ENCODE results near the gene NFKB2. TPM values are rescaled to one million over a fixed set of nuclear protein-coding genes. Genes with fewer than 3 reads are reported as not detected.

Gene NFKB2
- total and polyA plus RNA-seq, 2 donors (not counting 1 experiment from before 2014, with no cell fraction given): 255 to 398 TPM

- no peak for DNase-seq
- Histone ChIP-seq H4K20me1 (ENCODE audit: control insufficient read depth, insufficient read depth, low read length, poor library complexity, severe bottlenecking) (peaks cover 48% of the 10 kb centered on the region), H3K4me1 (ENCODE audit: control insufficient read depth in 2 of 2, insufficient read depth in 2 of 2, low read length in 2 of 2) (peaks cover 40 to 48% of the 10 kb centered on the region in 2 donors), H3K9ac (ENCODE audit: low read length) (peak overlapping the region; percentile 96), H3K27me3 (replicated peaks in 1 of 4; ENCODE audit: control extremely low read depth in 1 of 4, control insufficient read depth in 3 of 4, insufficient read depth in 4 of 4, low read length in 3 of 4) (no peaks in the 10 kb centered on the region), H2AFZ (ENCODE audit: insufficient read depth, low read depth, low read length, poor library complexity, severe bottlenecking) (no peak overlapping the region), H3K79me2 (ENCODE audit: control insufficient read depth, insufficient read depth, low read length) (peaks cover 45% of the 10 kb centered on the region), H3K36me3 (replicated peaks in 1 of 2; ENCODE audit: control extremely low read depth in 1 of 2, control insufficient read depth in 1 of 2, extremely low read depth in 1 of 2, insufficient read depth in 2 of 2, low read length in 1 of 2) (peaks cover 0 to 28% of the 10 kb centered on the region in 2 experiments), H3K4me2 (replicated peaks; ENCODE audit: low read depth, low read length, poor library complexity, severe bottlenecking) (peak overlapping the region; percentile 99), H3K9me3 (ENCODE audit: control extremely low read depth in 1 of 3, control insufficient read depth in 2 of 3, insufficient read depth in 1 of 3, low read length in 2 of 3) (no peaks in the 10 kb centered on the region), H3K27ac (ENCODE audit: low read length in 2 of 2) (peak overlapping the region; percentile 98 to 100), H3K4me3 (ENCODE audit: control extremely low read depth in 1 of 5, extremely low read depth in 1 of 5, insufficient read depth in 1 of 5, low read depth in 2 of 5, low read length in 4 of 5) (peak overlapping the region; percentile 86 to 100 (median 99))
- Mint-ChIP-seq H3K27ac (peak overlapping the region; percentile 99), H3K4me1 (peaks cover 47% of the 10 kb centered on the region), H3K9me3 (ENCODE audit: insufficient read depth) (no peaks in the 10 kb centered on the region), H3K27me3 (no peaks in the 10 kb centered on the region), H3K4me3 (peak overlapping the region; percentile 95)
- intact Hi-C loops (cut with micrococcal nuclease): loop anchor here (1.0 to 2.0 kb wide), 10 partner anchors 26 to 251 kb away; partner anchors contain the start of genes GBF1, NOLC1 and SUFU
- peak; percentile 11 for ATAC-seq (ENCODE audit: low read depth)
- CTCF ChIA-PET: interaction anchor here (0.8 to 8.8 kb wide), 11 partner anchors 10 to 189 kb away, joined by 3 to 108 read pairs (median 20); partner anchors contain the start of genes ACTR1A, C10orf95, CUEDC2 and FBXL15
- POLR2A ChIA-PET: interaction anchor here (0.6 to 3.7 kb wide), 19 partner anchors 9 to 565 kb away, joined by 3 to 38 read pairs (median 5); partner anchors contain the start of genes ACTR1A, C10orf95, CUEDC2 and FBXL15
- WGBS (ENCODE audit: insufficient coverage): 0% methylated on average over 26 of the region's 35 CpGs
- no peak for TF ChIP-seq EZH2 (IDR thresholded peaks at IDR 0.05; ENCODE audit: borderline replicate concordance, insufficient read depth, low read depth, low read length, poor library complexity, severe bottlenecking)
- TF ChIP-seq, protein P1, sequence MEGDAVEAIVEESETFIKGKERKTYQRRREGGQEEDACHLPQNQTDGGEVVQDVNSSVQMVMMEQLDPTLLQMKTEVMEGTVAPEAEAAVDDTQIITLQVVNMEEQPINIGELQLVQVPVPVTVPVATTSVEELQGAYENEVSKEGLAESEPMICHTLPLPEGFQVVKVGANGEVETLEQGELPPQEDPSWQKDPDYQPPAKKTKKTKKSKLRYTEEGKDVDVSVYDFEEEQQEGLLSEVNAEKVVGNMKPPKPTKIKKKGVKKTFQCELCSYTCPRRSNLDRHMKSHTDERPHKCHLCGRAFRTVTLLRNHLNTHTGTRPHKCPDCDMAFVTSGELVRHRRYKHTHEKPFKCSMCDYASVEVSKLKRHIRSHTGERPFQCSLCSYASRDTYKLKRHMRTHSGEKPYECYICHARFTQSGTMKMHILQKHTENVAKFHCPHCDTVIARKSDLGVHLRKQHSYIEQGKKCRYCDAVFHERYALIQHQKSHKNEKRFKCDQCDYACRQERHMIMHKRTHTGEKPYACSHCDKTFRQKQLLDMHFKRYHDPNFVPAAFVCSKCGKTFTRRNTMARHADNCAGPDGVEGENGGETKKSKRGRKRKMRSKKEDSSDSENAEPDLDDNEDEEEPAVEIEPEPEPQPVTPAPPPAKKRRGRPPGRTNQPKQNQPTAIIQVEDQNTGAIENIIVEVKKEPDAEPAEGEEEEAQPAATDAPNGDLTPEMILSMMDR (IDR thresholded peaks at IDR 0.05): no peak
These were observed 605 bp upstream of the NFKB2 start for GRCh38 chr10:102394801-102395399.

- Histone ChIP-seq H3K4me3 (ENCODE audit: control extremely low read depth in 1 of 5, extremely low read depth in 1 of 5, insufficient read depth in 1 of 5, low read depth in 2 of 5, low read length in 4 of 5) (peak overlapping the region; percentile 43 to 100 (median 99)), H3K9me3 (ENCODE audit: control extremely low read depth in 1 of 3, control insufficient read depth in 2 of 3, insufficient read depth in 1 of 3, low read length in 2 of 3) (no peaks in the 10 kb centered on the region), H3K36me3 (replicated peaks in 1 of 2; ENCODE audit: control extremely low read depth in 1 of 2, control insufficient read depth in 1 of 2, extremely low read depth in 1 of 2, insufficient read depth in 2 of 2, low read length in 1 of 2) (peaks cover 0 to 41% of the 10 kb centered on the region in 2 experiments), H3K27ac (ENCODE audit: low read length in 2 of 2) (peak overlapping the region; percentile 98 to 100), H3K4me1 (ENCODE audit: control insufficient read depth in 2 of 2, insufficient read depth in 2 of 2, low read length in 2 of 2) (peaks cover 40 to 56% of the 10 kb centered on the region in 2 donors), H4K20me1 (ENCODE audit: control insufficient read depth, insufficient read depth, low read length, poor library complexity, severe bottlenecking) (peaks cover 62% of the 10 kb centered on the region), H3K4me2 (replicated peaks; ENCODE audit: low read depth, low read length, poor library complexity, severe bottlenecking) (peak overlapping the region; percentile 99), H2AFZ (ENCODE audit: insufficient read depth, low read depth, low read length, poor library complexity, severe bottlenecking) (no peak overlapping the region), H3K79me2 (ENCODE audit: control insufficient read depth, insufficient read depth, low read length) (peaks cover 52% of the 10 kb centered on the region), H3K27me3 (replicated peaks in 1 of 4; ENCODE audit: control extremely low read depth in 1 of 4, control insufficient read depth in 3 of 4, insufficient read depth in 4 of 4, low read length in 3 of 4) (no peaks in the 10 kb centered on the region), H3K9ac (ENCODE audit: low read length) (peak overlapping the region; percentile 96)
- TF ChIP-seq, protein P1 (IDR thresholded peaks at IDR 0.05): no peak
- no peak for TF ChIP-seq EZH2 (IDR thresholded peaks at IDR 0.05; ENCODE audit: borderline replicate concordance, insufficient read depth, low read depth, low read length, poor library complexity, severe bottlenecking)
- intact Hi-C loops (cut with micrococcal nuclease): no loop called here
- ATAC-seq (ENCODE audit: low read depth): no peak
- H3K4me3 Mint-ChIP-seq: peak overlapping the region; percentile 95
- peak overlapping the region; percentile 99 for H3K27ac Mint-ChIP-seq
- CTCF ChIA-PET: interaction anchor here (0.6 to 8.8 kb wide), 8 partner anchors 9 to 1942 kb away, joined by 3 to 108 read pairs (median 16); partner anchors contain the start of genes FBXL15 and ITPRIP
- no peak for DNase-seq
- 43% methylated on average over 3 of the region's 4 CpGs for WGBS (ENCODE audit: insufficient coverage)
- H3K4me1 Mint-ChIP-seq: peaks cover 52% of the 10 kb centered on the region
- no peaks in the 10 kb centered on the region for H3K27me3 Mint-ChIP-seq
- H3K9me3 Mint-ChIP-seq (ENCODE audit: insufficient read depth): no peaks in the 10 kb centered on the region
- POLR2A ChIA-PET: interaction anchor here (0.6 to 3.7 kb wide), 6 partner anchors 25 to 1942 kb away, joined by 5 to 38 read pairs (median 12); partner anchors contain the start of genes ACTR1A, C10orf95, FBXL15 and SUFU
These were observed 779 bp downstream of the NFKB2 start for GRCh38 chr10:102396317-102396650.
